NT2/D1 (cell line): ENCODE measurements around the gene BAK1.

Experiments used
- SUZ12 ChIP-seq: IDR thresholded peaks from 2 replicates; pipeline ENCODE4 v1.6.1; 2011; ENCODE audit not compliant: insufficient read length, insufficient read depth; ENCODE audit errors: extremely low read depth
- YY1 ChIP-seq: IDR thresholded peaks from 2 replicates; pipeline ENCODE4 v1.6.1; 2011; ENCODE audit not compliant: insufficient read length, insufficient read depth
- ZNF274 ChIP-seq: IDR thresholded peaks from 2 replicates; pipeline ENCODE4 v1.6.1; 2011; ENCODE audit warnings: mild to moderate bottlenecking, low read depth, low read length

GRCh38 chr6:33628401-33628964 lies 48.4 kb upstream of the BAK1 start:
- TF ChIP-seq ZNF274 (no peak), SUZ12 (no peak), YY1 (no peak)
